ENCODE results near the gene ZBED4.
"Not testable (repeated sequence)": the region's sequence is repeated elsewhere in the genome, so short reads cannot be mapped to it uniquely, and the experiment has no call there.

The ZBED4 gene

GRCh38 chr22:49845666-49846459 lies 7.8 kb upstream of the ZBED4 start:
- H3K36me3 Mint-ChIP-seq, result peaks cover 6% of the 10 kb centered on the region
- H3K4me3 Mint-ChIP-seq, result no peak overlapping the region
- H3K4me1 Mint-ChIP-seq, result peaks cover 14% of the 10 kb centered on the region
- no peak overlapping the region for H3K27ac Mint-ChIP-seq
- no peaks in the 10 kb centered on the region for H3K9me3 Mint-ChIP-seq
- DNase-seq (ENCODE audit: low spot score in 2 of 2) (no peak), ATAC-seq (no peak)

- Mint-ChIP-seq H3K4me1 (peaks cover 16% of the 10 kb centered on the region), H3K27ac (no peak overlapping the region), H3K36me3 (peaks cover 14% of the 10 kb centered on the region), H3K9me3 (no peaks in the 10 kb centered on the region), H3K4me3 (peak overlapping the region; percentile 54)
- ATAC-seq (no peak), DNase-seq (ENCODE audit: low spot score in 2 of 2) (no peak)
Measured at GRCh38 chr22:49847751-49848689, 5.6 kb upstream of the ZBED4 start.

GRCh38 chr22:49848690-49849160 lies 4.9 kb upstream of the ZBED4 start:
- peak overlapping the region; percentile 54 for H3K4me3 Mint-ChIP-seq
- DNase-seq (ENCODE audit: low spot score in 2 of 2) (no peak), ATAC-seq (no peak)
- H3K4me1 Mint-ChIP-seq, result peaks cover 16% of the 10 kb centered on the region
- H3K27ac Mint-ChIP-seq, result no peak overlapping the region
- H3K36me3 Mint-ChIP-seq, result peaks cover 14% of the 10 kb centered on the region
- H3K9me3 Mint-ChIP-seq, result no peaks in the 10 kb centered on the region

GRCh38 chr22:49849161-49850020 lies 4.3 kb upstream of the ZBED4 start:
- DNase-seq (ENCODE audit: low spot score in 2 of 2) (no peak), ATAC-seq (no peak)
- no peaks in the 10 kb centered on the region for H3K9me3 Mint-ChIP-seq
- H3K36me3 Mint-ChIP-seq, result peaks cover 17% of the 10 kb centered on the region
- peaks cover 16% of the 10 kb centered on the region for H3K4me1 Mint-ChIP-seq
- peak overlapping the region; percentile 54 for H3K4me3 Mint-ChIP-seq
- H3K27ac Mint-ChIP-seq, result no peak overlapping the region

GRCh38 chr22:49850021-49850911 lies 3.4 kb upstream of the ZBED4 start:
- Mint-ChIP-seq H3K4me1 (peaks cover 24% of the 10 kb centered on the region), H3K9me3 (no peaks in the 10 kb centered on the region), H3K27ac (no peak overlapping the region), H3K36me3 (peaks cover 20% of the 10 kb centered on the region), H3K4me3 (peak overlapping the region; percentile 54)
- DNase-seq (ENCODE audit: low spot score in 2 of 2), result no peak
- no peak for ATAC-seq

GRCh38 chr22:49850959-49851802 lies 2.5 kb upstream of the ZBED4 start:
- Mint-ChIP-seq H3K27ac (peak overlapping the region; percentile 66), H3K4me3 (peak overlapping the region; percentile 54), H3K9me3 (no peaks in the 10 kb centered on the region), H3K36me3 (peaks cover 25% of the 10 kb centered on the region), H3K4me1 (peaks cover 34% of the 10 kb centered on the region)
- no peak for ATAC-seq
- no peak for DNase-seq (ENCODE audit: low spot score in 2 of 2)

GRCh38 chr22:49852568-49852897 lies 1.1 kb upstream of the ZBED4 start:
- not testable (repeated sequence) for DNase-seq (ENCODE audit: low spot score in 2 of 2); H3K9me3 Mint-ChIP-seq; ATAC-seq
- Mint-ChIP-seq H3K4me3 (peak overlapping the region; percentile 42), H3K36me3 (peaks cover 27% of the 10 kb centered on the region), H3K27ac (peak overlapping the region; percentile 8), H3K4me1 (peaks cover 44% of the 10 kb centered on the region)

GRCh38 chr22:49853981-49854831 lies 562 bp downstream of the ZBED4 start:
- Mint-ChIP-seq H3K4me1 (peaks cover 61% of the 10 kb centered on the region), H3K4me3 (peak overlapping the region; percentile 96), H3K9me3 (no peaks in the 10 kb centered on the region), H3K36me3 (peaks cover 43% of the 10 kb centered on the region), H3K27ac (peak overlapping the region; percentile 95)
- peak in 1 of 2 donors; percentile 69 for DNase-seq (ENCODE audit: low spot score in 2 of 2)
- peak; percentile 62 for ATAC-seq

GRCh38 chr22:49855251-49855911 lies 1.7 kb downstream of the ZBED4 start:
- no peak for DNase-seq (ENCODE audit: low spot score in 2 of 2)
- H3K4me1 Mint-ChIP-seq, result peaks cover 61% of the 10 kb centered on the region
- peak overlapping the region; percentile 95 for H3K27ac Mint-ChIP-seq

GRCh38 chr22:49856343-49856742 lies 2.7 kb downstream of the ZBED4 start:
- no peak for ATAC-seq
- DNase-seq (ENCODE audit: low spot score in 2 of 2), result no peak
- Mint-ChIP-seq H3K4me1 (peaks cover 56% of the 10 kb centered on the region), H3K4me3 (peak overlapping the region; percentile 96), H3K27ac (no peak overlapping the region), H3K36me3 (peaks cover 46% of the 10 kb centered on the region), H3K9me3 (no peaks in the 10 kb centered on the region)

More at GRCh38 chr22:49855251-49855911, 1.7 kb downstream of the ZBED4 start:
- Mint-ChIP-seq H3K36me3 (peaks cover 46% of the 10 kb centered on the region), H3K9me3 (no peaks in the 10 kb centered on the region), H3K4me3 (peak overlapping the region; percentile 96)
- no peak for ATAC-seq

- ATAC-seq (no peak), DNase-seq (ENCODE audit: low spot score in 2 of 2) (no peak)
- H3K27ac Mint-ChIP-seq, result no peak overlapping the region
- peaks cover 39% of the 10 kb centered on the region for H3K36me3 Mint-ChIP-seq
- H3K4me3 Mint-ChIP-seq, result no peak overlapping the region
- H3K4me1 Mint-ChIP-seq, result peaks cover 56% of the 10 kb centered on the region
- H3K9me3 Mint-ChIP-seq, result no peaks in the 10 kb centered on the region
Measured at GRCh38 chr22:49856766-49857618, 3.3 kb downstream of the ZBED4 start.
